NCI-H146 treated with DMSO at 0.1 percent for 48 hours (cell line): Measurements from ENCODE around the gene CCL22.
"Not testable (repeated sequence)": the region's sequence is repeated elsewhere in the genome, so short reads cannot be mapped to it uniquely, and the experiment has no call there.

ENCODE experiments used
- DNase-seq: peaks from one replicate; lab custom pipeline; 2025; ENCODE audit not compliant: unreplicated experiment; lab: John Stamatoyannopoulos, UW

The CCL22 gene

DNA sequence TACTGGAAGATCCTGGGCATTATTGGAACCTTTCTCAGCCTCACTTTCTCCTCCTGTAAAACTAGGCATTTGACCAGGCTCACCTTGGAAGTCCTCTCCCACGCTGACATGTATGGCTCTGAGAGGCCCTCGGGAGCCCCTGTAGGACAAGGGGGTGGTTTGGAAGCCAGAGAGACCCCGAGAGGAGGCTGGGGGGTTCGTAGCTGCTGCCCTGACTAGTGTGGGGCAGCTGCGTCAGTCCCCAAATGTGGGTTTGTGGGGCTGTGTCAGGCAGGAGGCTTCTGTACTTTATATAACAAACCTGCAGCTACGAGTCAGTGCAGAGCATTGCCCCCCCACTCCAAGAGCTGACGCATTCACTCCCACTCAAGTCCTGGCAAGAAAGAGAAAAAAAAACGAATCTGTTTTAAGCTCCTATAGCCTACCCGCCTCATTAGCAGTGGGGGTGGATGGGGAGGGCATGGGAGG lies 15.5 kb downstream of the CCL22 start:
- DNase-seq = no peak

DNA sequence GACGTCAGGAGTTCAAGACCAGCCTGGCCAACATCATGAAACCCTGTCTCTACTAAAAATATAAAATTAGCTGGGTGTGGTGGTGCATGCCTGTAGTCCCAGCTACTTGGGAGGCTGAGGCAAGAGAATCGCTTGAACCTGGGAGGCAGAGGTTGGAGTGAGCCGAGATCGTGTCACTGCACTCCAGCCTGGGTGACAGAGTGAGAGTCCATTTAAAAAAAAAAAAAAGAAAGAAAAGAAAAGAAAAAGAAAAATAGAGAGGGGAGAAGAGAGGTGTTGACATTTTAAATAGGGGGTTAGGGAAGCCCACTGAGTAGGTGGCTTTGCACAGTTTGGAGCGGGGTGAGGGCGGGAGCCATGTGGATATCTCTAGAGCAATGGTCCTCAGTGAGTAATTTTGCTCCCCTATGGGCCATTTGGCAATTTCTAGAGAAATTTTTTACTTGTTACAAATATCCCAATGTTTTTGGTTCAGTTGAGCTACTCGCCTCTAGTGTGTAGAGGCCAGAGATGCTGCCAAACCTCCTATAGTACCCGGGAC lies 16.4 kb downstream of the CCL22 start:
- not testable (repeated sequence) for DNase-seq

DNA sequence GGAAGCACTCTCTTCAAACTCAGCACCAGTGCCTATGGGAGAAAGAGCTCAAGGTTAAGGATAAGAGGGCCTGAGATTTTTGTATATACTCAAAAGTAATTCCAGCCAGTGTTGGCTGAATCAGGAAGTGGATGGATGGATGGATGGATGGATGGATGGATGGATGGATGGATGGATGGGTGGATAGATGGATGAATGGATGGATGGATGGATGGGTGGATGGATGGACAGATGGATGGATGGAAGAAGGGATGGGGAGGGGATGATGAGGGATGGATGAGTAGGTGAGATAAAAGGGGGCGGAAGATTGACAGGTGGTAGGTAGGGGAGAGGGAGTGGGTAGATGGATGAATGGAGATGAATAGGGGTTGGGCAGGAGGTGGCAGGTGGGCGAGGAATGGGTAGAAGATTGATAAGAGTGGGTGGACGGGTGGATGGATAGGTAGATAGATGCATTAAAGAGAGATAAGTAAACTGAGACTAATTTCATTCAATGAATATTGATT lies 17.8 kb downstream of the CCL22 start:
- DNase-seq = no peak

DNA sequence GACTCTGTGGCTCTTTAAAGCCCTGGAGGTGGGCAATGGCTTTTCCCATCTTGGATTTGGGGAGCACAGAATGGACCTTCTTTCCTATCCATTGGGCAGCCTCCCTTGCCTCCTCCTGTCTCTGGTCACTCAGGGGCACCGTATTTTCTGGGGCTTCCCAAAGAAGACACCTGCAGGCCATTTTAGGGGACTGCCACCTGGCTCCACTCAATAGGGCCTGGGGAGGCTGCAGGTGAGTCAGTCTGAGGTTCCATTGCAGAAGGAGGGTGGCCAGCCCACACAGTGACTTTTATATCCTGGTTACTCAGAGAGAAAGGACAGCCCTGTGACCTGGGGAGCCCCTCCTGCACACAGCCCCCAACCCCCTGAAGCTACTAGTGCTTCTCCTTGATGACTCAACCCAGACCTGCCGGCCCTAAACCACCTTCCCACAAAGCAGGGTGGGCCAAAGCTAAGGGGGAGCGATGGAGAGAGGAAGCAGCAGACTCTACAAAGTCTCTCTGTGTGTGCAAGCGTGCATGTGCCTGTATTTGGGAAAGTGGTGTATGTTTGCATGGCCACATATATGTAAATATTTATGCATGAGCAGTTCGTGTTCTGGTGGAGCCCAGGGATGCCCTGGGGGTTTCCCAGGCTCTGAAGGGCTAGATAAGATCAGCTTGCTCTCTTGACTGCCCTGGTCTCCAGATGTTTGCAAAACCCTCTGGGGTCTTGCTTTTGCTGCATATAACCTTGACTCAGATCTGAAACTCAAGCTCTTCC lies 18.7 kb downstream of the CCL22 start:
- DNase-seq = no peak

DNA sequence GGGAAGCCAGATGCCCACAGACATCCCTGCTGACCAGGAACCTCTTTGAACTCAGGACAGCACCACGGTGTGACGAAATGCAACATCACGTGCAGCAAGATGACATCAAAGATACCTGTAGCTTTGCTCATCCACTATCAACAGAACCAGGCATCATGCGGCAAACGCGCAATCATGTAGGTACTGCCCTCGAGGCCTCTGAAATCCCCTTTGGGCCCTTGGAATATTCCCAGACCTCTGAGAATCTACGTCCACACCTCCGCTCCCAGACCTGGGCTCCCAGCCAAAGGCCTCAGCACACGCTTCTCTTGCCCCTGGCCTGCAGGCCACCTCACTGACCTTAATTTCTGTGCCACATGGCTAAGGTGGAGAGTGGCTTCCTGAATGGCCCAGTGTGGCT lies 21.0 kb downstream of the CCL22 start:
- DNase-seq = no peak

DNA sequence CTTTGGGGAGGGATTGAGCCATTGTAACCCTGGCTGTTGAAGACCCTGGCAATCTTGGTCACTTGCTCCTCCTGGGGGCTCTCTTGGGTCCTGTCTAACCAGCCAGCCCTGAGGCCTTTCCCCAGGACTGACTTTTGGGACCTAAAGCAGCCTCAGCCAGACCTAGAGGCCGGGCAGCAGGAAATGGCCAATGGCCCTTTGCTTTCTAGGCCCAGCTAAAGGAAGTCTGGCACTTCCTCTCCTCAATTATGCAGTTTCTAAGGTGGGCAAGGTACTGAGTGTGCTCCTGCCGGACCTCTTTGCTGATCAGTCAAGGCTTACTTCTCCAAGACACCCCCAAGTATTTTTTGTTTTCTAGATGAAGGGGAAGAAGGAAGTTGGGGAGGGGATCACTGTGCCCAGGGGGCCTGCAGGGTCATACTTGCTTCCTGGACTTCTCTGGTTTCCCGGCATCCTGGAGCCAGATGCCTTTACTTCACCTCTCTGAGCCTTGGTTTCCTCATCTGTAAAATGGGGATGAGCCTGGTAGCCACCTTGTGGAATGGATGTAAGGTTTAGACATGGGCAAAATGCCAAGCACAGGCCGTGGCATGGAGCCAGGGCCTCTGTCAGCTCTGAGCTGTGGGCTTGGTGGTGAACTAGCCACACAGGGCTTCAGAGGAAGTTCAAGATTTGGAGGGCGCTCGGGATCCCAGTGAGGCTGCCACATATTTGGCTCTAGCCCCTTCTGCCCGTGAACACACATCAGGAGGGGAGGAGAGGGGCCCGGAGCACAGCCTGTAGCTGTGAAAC lies 22.3 kb downstream of the CCL22 start:
- DNase-seq = no peak

DNA sequence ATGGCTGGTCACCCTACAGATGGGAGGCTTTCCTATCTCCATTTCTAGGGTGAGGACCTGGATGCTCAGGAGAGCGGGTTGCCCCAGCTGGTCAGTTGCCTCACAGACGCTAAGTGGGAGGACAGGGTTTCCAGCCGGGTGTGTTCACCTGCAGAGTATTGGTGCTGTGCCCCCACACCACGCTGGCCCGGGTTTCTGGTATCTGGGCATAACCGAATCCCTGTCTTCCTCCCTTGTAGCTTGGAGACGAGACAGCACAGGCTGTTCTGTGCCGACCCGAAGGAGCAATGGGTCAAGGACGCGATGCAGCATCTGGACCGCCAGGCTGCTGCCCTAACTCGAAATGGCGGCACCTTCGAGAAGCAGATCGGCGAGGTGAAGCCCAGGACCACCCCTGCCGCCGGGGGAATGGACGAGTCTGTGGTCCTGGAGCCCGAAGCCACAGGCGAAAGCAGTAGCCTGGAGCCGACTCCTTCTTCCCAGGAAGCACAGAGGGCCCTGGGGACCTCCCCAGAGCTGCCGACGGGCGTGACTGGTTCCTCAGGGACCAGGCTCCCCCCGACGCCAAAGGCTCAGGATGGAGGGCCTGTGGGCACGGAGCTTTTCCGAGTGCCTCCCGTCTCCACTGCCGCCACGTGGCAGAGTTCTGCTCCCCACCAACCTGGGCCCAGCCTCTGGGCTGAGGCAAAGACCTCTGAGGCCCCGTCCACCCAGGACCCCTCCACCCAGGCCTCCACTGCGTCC lies 23.4 kb downstream of the CCL22 start:
- no peak for DNase-seq

DNA sequence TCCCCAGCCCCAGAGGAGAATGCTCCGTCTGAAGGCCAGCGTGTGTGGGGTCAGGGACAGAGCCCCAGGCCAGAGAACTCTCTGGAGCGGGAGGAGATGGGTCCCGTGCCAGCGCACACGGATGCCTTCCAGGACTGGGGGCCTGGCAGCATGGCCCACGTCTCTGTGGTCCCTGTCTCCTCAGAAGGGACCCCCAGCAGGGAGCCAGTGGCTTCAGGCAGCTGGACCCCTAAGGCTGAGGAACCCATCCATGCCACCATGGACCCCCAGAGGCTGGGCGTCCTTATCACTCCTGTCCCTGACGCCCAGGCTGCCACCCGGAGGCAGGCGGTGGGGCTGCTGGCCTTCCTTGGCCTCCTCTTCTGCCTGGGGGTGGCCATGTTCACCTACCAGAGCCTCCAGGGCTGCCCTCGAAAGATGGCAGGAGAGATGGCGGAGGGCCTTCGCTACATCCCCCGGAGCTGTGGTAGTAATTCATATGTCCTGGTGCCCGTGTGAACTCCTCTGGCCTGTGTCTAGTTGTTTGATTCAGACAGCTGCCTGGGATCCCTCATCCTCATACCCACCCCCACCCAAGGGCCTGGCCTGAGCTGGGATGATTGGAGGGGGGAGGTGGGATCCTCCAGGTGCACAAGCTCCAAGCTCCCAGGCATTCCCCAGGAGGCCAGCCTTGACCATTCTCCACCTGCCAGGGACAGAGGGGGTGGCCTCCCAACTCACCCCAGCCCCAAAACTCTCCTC lies 24.1 kb downstream of the CCL22 start:
- no peak for DNase-seq

DNA sequence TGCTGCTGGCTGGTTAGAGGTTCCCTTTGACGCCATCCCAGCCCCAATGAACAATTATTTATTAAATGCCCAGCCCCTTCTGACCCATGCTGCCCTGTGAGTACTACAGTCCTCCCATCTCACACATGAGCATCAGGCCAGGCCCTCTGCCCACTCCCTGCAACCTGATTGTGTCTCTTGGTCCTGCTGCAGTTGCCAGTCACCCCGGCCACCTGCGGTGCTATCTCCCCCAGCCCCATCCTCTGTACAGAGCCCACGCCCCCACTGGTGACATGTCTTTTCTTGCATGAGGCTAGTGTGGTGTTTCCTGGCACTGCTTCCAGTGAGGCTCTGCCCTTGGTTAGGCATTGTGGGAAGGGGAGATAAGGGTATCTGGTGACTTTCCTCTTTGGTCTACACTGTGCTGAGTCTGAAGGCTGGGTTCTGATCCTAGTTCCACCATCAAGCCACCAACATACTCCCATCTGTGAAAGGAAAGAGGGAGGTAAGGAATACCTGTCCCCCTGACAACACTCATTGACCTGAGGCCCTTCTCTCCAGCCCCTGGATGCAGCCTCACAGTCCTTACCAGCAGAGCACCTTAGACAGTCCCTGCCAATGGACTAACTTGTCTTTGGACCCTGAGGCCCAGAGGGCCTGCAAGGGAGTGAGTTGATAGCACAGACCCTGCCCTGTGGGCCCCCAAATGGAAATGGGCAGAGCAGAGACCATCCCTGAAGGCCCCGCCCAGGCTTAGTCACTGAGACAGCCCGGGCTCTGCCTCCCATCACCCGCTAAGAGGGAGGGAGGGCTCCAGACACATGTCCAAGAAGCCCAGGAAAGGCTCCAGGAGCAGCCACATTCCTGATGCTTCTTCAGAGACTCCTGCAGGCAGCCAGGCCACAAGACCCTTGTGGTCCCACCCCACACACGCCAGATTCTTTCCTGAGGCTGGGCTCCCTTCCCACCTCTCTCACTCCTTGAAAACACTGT lies 25.0 kb downstream of the CCL22 start:
- DNase-seq = no peak

DNA sequence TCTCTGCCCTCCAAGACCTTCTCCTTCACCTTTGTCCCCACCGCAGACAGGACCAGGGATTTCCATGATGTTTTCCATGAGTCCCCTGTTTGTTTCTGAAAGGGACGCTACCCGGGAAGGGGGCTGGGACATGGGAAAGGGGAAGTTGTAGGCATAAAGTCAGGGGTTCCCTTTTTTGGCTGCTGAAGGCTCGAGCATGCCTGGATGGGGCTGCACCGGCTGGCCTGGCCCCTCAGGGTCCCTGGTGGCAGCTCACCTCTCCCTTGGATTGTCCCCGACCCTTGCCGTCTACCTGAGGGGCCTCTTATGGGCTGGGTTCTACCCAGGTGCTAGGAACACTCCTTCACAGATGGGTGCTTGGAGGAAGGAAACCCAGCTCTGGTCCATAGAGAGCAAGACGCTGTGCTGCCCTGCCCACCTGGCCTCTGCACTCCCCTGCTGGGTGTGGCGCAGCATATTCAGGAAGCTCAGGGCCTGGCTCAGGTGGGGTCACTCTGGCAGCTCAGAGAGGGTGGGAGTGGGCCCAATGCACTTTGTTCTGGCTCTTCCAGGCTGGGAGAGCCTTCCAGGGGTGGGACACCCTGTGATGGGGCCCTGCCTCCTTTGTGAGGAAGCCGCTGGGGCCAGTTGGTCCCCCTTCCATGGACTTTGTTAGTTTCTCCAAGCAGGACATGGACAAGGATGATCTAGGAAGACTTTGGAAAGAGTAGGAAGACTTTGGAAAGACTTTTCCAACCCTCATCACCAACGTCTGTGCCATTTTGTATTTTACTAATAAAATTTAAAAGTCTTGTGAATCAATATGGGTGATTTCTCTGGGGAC lies 25.9 kb downstream of the CCL22 start:
- DNase-seq = no peak

DNA sequence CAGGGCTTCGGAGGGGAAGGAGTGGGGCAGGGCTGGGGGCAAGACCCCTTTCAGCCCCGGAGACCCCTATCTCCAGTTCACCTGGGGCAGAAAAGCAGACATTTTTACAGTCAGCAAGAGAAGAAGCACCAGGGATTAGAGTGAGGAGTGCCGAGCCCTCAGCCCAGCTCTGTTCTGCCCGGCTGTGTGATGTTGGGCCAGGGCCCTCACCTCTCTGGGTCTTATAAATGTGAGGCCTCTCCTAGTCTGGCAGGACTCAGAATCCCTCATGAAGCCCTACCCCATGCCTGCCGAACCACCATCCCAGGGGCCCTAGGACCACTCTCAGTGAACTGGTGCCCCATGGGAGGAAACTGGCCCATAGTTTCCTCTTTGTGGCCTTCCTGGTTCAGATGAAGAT lies 26.5 kb downstream of the CCL22 start:
- no peak for DNase-seq

DNA sequence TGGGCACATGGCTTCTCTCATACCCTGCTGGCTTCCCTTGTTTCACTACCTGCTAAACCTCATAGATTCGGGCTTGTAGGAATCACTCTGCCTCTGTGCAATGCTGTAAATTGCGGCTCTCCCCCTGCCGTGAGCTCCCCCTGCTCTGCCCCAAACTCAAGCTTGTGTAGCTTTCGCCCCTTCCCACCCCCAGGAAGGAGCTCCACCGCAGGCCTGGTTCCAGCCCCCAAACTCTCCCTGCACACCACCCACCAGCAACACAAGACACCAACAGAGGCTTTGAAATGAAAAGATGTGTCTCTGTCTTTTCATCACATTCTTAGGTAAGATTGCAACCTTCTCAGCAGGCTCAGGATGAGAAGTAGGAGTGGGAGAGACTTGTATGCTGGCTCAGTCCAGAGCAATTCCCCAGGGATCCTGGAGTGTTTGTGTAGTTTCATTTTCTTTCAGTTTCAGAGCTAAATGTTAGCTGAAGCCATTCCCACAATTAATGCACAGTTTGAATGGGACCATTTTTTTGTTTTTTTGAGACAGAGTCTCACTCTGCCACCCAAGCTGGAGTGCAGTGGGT lies 27.9 kb downstream of the CCL22 start:
- no peak for DNase-seq

DNA sequence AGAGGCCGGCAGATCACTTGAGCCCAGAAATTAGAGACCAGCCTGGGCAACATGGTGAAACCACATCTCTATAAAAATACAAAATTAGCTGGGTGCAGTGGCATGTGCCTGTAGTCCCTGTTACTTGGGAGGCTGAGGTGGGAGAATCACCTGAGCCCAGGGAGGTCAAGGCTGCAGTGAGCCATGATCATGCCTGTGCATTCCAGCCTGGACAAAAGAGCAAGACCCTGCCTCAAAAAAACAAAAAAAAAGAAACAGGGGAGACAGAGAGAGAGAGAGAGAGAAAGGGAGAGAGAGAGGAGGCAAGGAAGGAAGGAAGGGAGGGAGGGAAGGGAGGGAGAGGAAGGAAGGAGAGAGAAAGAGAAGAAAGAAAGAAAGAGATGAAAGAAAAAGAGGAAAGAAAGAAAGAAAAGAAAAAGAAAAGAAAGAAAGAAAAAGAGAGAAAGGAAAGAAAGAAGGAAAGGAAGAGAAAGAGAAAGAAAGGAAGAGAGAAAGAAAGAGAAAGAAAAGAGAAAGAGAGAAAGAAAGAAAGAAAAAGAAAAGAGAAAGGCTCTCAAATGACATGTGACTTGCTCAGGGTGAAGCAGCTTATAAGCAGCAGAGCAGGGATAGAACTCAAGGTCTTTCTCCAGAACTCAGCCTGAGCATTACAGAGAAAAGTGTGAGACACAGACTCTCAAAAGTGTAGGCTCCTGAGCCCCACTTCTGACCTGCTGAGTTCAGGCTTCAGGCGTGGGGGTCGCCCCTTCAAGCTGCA lies 29.2 kb downstream of the CCL22 start:
- DNase-seq = no peak

DNA sequence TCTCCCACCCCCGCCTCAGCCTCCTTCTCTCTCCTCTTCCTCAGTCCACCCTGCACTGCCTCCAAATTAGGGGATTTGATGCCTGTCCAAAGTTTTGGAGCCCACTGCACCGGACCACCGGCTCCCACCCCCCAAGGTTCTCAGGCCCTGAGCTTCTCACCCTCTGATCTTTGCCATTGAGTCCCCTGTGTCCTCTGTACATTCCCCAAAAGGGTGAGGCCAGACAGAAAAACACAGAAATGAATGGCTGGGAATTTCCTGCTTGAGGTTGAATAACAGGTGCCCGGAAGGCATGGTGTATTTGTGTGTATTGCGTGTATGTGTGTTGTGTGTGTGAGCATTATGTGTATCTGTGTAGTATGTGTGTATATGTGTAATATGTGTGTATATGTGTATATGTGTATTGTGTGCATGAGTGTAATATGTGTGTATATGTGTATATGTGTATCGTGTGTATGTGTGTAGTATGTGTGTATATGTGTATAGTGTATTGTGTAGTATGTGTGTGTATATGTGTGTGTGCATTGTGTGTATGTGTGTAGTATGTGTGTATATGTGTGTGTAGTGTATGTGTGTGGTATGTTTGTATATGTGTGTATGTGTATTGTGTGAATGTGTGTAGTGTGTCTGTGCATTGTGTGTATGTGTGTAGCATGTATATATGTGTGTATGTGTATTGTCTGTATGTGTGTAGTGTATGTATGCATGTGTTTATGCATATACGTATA lies 29.9 kb downstream of the CCL22 start:
- DNase-seq = no peak

DNA sequence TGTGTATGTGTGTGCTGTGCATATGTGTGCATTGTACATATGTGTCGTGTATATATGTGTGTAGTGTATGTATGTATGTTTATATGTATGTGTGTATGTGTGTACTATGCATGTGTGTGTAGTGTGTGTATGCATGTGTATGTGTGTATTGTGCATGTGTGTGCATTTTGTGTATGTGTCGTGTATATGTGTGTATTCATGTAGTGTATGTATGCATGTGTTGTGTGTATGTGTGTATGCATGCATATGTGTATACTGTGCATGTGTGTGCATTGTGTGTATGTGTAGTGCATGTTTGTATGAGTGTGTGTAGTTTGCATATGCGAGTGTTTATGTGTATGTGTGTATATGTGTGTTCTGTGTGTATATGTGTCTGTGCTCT lies 30.5 kb downstream of the CCL22 start:
- DNase-seq = no peak

DNA sequence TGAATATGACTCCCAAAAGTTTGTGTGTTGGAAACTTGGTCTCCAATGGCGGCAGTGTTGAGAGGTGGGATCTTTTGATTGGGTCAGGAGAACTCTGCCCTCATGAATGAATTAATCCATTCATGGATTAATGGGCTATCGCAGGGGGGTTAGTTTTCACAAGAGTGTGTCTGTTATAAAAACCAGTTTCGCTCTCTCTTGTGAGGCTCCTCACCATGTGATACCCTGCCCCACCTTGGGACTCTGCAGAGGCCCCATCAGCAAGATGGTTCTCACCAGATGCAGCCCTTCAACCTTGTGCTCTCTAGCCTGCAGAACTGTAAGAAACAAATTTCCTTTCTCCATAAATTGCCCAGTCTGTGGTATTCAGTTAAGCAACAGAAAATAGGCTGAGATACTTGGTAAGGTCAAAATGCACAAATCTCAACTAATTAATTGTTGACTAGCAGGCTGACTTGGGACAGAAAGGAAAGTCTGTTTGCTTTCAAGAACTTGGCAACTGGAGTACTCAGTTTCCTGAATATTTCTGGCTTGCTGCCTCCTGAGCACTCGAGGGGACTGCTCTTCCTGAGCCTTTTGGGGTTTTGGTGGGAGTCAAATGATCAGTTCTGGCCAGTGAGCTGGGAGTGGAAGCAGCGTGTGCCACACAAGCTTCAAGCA lies 32.2 kb downstream of the CCL22 start:
- DNase-seq = no peak
